ENCODE measurements around the gene LRRC49.

The LRRC49 gene, protein sequence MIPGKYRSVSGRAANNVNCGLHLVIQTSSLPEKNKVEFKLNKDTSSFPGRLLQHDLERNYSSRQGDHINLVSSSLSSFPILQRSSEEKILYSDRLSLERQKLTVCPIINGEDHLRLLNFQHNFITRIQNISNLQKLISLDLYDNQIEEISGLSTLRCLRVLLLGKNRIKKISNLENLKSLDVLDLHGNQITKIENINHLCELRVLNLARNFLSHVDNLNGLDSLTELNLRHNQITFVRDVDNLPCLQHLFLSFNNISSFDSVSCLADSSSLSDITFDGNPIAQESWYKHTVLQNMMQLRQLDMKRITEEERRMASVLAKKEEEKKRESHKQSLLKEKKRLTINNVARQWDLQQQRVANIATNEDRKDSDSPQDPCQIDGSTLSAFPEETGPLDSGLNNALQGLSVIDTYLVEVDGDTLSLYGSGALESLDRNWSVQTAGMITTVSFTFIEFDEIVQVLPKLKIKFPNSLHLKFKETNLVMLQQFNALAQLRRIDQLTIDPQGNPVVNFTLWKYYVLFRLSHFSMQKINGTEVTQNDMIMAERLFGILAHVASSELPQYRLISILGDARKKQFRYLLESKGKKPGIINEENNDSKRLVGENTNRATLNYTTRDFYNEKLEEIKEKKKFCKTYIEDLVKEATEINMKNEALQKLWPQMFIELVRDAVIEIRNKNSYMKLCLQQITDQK

DNA sequence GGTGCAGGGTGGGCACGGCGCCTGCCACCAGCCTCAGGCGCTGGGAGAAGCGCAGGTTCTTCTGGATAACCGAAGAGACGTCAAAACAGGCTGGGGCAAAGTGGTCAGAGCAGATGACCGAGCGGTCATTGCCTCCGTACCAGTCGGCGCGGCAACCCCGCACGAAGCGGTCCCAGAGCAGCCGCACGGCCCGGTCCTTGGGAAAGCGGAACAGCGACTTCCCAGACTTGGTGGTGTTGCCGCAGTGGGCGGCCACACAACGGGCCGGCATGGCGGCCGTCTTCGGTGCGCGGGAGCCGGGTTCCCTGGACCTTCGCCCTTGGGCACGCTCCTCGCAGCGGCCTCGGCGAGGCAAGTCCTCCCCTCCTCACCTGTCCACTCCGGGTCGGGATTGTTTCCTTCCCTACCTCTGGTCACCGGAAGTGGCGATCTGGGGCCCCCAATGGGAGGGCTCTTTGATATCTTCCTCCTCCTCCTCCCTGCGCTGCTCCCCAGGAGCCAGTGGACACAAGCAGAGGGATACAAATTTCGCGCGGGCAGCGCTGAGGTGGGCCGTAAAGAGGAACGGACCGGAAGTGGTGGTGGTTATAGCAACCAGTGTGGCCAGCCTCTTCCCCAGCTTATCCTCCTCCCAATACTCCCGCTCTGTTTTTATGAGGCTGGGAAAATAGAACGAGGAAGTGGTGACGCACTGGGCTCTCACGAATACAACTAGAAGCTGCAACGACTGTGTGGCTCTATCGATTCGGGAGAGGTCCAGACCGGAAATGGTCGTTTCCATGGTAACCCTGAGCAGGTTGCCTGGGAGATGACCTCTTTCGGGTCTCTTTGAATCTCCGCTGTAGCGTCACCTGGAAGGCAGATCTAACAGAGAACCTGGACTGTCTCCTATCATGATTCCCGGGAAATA is at the start of gene LRRC49, which contains the start of gene THAP10:
Gene LRRC49, plus strand, starts transcription at position 825 of the 910 bp plus-strand sequence. Its CDS starts 69 bp downstream, at position 894.
Gene THAP10, minus strand, starts transcription at position 432 of the 910 bp plus-strand sequence. Its CDS starts 161 bp downstream, at position 271.
- Histone ChIP-seq H3K4me1 (ENCODE audit: insufficient read depth, low read length) (no peaks in the 10 kb centered on the region), H3K9ac (ENCODE audit: low read depth, low read length) (peak within 1 kb of the TSS; percentile 94)

GRCh38 chr15:70845602-70846360 is 46.8 kb upstream of the LRRC49 start:
- Histone ChIP-seq H3K9me3 (ENCODE audit: control insufficient read depth, insufficient read depth, low read length) (no peaks in the 10 kb centered on the region), H3K9ac (ENCODE audit: low read depth, low read length) (no peak overlapping the region), H3K4me1 (ENCODE audit: insufficient read depth, low read length) (no peaks in the 10 kb centered on the region), H3K36me3 (ENCODE audit: insufficient read depth, low read length) (no peaks in the 10 kb centered on the region)

More for the DNA sequence above, at the start of gene LRRC49, which contains the start of gene THAP10:
- Histone ChIP-seq H3K9me3 (ENCODE audit: control insufficient read depth, insufficient read depth, low read length) (no peaks in the 10 kb centered on the region), H3K36me3 (ENCODE audit: insufficient read depth, low read length) (no peaks in the 10 kb centered on the region)

DNA sequence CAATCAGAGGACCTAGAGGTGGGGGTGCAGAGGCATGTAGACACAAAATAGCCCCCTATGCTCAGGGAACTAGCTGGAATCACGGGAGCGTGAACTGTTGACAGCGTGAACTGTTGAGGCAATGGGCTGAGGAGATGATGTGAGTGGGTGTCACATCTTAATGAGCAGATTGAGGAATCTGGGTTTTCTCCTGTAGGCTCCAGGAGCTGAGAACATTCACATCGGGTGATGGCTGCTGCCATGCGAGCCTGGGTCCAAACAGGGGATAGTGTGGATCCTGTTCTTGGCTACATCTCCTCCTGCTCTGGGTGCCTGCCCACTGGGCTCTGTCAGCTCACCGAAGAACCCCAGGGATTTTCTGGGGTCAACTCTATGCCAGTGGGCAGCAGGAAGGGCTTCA is 40.7 kb upstream of the LRRC49 start:
- Histone ChIP-seq H3K36me3 (ENCODE audit: insufficient read depth, low read length) (no peaks in the 10 kb centered on the region), H3K9me3 (ENCODE audit: control insufficient read depth, insufficient read depth, low read length) (no peaks in the 10 kb centered on the region), H3K9ac (ENCODE audit: low read depth, low read length) (no peak overlapping the region), H3K4me1 (ENCODE audit: insufficient read depth, low read length) (peaks cover 8% of the 10 kb centered on the region)

- peaks cover 8% of the 10 kb centered on the region for H3K4me1 ChIP-seq (ENCODE audit: insufficient read depth, low read length)
- H3K36me3 ChIP-seq (ENCODE audit: insufficient read depth, low read length), result no peaks in the 10 kb centered on the region
- H3K9me3 ChIP-seq (ENCODE audit: control insufficient read depth, insufficient read depth, low read length), result no peaks in the 10 kb centered on the region
- peak overlapping the region; percentile 77 for H3K9ac ChIP-seq (ENCODE audit: low read depth, low read length)
These were observed 39.9 kb upstream of the LRRC49 start for GRCh38 chr15:70852501-70853317.

DNA sequence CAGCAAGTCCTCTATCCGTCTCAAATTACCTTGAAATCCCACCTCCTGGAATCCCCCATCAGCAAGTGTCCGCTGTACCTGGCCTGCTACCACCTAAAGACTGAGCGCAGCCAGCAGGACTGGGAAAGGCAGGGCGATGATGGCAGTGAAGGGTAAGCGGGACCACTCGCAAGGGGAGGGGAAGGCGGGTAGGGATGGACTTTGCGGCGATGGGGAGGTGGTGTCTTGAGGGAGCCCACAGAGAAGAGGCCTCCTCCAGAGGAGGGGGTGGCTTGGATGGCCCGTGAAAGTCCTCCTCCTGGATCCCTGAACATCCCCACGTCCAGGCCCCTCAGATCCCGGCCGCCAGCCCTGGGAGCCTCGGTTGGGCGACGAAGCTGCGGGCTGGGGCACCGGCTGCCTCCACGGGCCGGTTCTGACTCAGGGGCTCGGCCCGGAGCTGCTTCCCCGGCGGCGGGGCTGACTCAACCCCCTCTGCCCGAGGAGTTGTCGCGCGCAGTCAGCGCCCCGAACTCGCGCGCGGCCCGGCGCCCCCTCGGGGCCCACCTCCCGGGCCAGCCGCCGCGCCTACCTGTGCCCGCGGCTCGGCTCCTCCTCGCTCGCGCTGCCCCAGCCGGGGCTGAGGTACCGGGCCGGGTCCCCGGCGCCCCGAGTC is 39.2 kb upstream of the LRRC49 start:
- Histone ChIP-seq H3K4me1 (ENCODE audit: insufficient read depth, low read length) (peaks cover 8% of the 10 kb centered on the region), H3K36me3 (ENCODE audit: insufficient read depth, low read length) (no peaks in the 10 kb centered on the region), H3K9ac (ENCODE audit: low read depth, low read length) (peak overlapping the region; percentile 77), H3K9me3 (ENCODE audit: control insufficient read depth, insufficient read depth, low read length) (no peaks in the 10 kb centered on the region)

DNA sequence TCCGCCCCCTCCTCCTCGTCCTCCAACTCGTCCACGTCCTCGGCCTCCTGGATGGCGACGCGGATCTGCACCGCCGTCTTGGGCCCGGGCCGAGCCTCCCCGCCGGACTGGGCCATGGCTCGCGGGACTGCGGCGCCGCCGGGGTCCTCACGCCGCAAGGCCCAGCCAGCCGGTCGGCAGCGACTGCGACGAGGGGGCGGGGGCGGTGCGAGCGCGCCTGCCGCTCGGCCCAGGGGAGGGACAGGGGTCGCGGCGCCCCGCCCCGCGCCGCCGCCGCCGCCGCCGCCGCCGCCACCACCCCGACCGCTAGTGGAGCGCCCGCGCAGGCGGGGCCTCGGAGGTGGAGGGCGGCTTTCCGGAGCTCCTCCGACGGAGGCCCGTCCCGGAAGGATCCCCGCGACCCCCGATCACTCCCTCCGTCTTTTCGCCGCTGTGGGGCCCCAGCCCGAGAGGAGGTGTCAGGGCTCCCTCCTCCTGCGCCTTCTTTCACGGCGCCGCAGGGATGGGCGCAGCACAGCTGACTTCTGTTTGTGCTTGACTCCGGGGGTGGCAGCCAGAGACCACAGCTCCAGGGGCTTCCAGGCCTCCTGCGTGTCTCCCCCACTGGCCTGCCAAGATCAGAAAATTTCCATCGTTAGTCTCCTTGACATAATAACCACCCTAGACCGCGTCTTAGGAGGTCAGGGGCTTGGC is 38.5 kb upstream of the LRRC49 start, which contains the start of gene LARP6:
Gene LARP6, minus strand, starts transcription at position 185 of the 693 bp plus-strand sequence. Its CDS starts 69 bp downstream, at position 116.
- Histone ChIP-seq H3K9me3 (ENCODE audit: control insufficient read depth, insufficient read depth, low read length) (no peaks in the 10 kb centered on the region), H3K4me1 (ENCODE audit: insufficient read depth, low read length) (peaks cover 8% of the 10 kb centered on the region), H3K9ac (ENCODE audit: low read depth, low read length) (peak within 1 kb of the TSS; percentile 77), H3K36me3 (ENCODE audit: insufficient read depth, low read length) (no peaks in the 10 kb centered on the region)

DNA sequence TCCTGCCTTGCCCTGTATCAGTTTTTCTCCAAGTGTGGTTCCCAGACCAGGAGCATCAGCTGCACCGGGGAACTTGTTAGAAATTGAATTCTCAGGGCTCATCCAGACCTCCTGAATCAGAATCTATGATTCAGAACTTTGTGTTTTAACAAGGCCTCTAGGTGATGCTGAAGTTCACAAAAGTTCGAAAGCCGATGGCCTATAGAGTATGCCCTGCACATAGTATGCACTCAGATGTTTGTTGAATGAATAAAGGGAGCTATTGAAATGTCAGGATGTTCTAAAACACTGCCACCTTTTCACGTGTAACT is 38.0 kb upstream of the LRRC49 start:
- Histone ChIP-seq H3K9me3 (ENCODE audit: control insufficient read depth, insufficient read depth, low read length) (no peaks in the 10 kb centered on the region), H3K36me3 (ENCODE audit: insufficient read depth, low read length) (no peaks in the 10 kb centered on the region), H3K4me1 (ENCODE audit: insufficient read depth, low read length) (peaks cover 8% of the 10 kb centered on the region), H3K9ac (ENCODE audit: low read depth, low read length) (peak overlapping the region; percentile 76)

GRCh38 chr15:70855764-70856163 is 36.9 kb upstream of the LRRC49 start:
- H3K4me1 ChIP-seq (ENCODE audit: insufficient read depth, low read length), result peaks cover 8% of the 10 kb centered on the region
- no peak overlapping the region for H3K9ac ChIP-seq (ENCODE audit: low read depth, low read length)
- no peaks in the 10 kb centered on the region for H3K36me3 ChIP-seq (ENCODE audit: insufficient read depth, low read length)
- H3K9me3 ChIP-seq (ENCODE audit: control insufficient read depth, insufficient read depth, low read length), result no peaks in the 10 kb centered on the region

GRCh38 chr15:70856177-70856883 is 36.3 kb upstream of the LRRC49 start:
- no peak overlapping the region for H3K9ac ChIP-seq (ENCODE audit: low read depth, low read length)
- H3K36me3 ChIP-seq (ENCODE audit: insufficient read depth, low read length), result no peaks in the 10 kb centered on the region
- peaks cover 8% of the 10 kb centered on the region for H3K4me1 ChIP-seq (ENCODE audit: insufficient read depth, low read length)
- no peaks in the 10 kb centered on the region for H3K9me3 ChIP-seq (ENCODE audit: control insufficient read depth, insufficient read depth, low read length)

DNA sequence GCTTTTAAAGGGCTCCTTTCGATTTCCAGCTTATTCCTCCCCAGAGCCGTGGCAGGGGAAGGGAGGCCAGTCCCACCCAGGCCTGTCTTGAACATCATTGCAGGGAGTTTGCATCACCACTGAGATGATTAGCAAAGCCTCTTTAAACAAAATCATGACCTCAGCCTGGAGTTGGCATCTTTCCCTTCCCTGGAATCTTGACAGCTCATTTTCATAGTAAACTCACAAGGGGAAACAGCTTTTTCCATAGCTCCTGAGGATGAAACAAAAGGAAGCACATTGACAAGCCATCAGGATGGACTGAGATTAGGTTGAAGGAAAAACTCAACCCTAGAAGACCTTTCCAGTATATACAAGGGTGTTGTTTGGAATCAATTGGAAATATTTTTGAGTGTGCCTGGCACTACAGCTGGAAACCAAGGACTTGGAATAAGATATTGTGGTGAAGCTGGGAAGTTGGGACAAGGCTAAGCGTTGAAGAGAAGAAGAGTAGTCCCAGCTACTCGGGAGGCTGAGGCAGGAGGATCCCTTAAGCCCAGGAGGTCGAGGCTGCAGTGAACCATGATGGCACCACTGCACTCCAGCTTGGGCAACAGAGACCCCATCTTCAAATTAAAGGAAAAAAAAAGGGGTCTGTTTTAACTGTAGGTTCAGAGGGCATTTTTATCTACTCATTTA is 35.6 kb upstream of the LRRC49 start:
- Histone ChIP-seq H3K4me1 (ENCODE audit: insufficient read depth, low read length) (peaks cover 8% of the 10 kb centered on the region), H3K9ac (ENCODE audit: low read depth, low read length) (no peak overlapping the region)

GRCh38 chr15:70857562-70858285 is 34.9 kb upstream of the LRRC49 start:
- Histone ChIP-seq H3K9ac (ENCODE audit: low read depth, low read length) (no peak overlapping the region), H3K9me3 (ENCODE audit: control insufficient read depth, insufficient read depth, low read length) (no peaks in the 10 kb centered on the region), H3K36me3 (ENCODE audit: insufficient read depth, low read length) (no peaks in the 10 kb centered on the region), H3K4me1 (ENCODE audit: insufficient read depth, low read length) (peaks cover 2% of the 10 kb centered on the region)

More for the DNA sequence above, 35.6 kb upstream of the LRRC49 start:
- H3K36me3 ChIP-seq (ENCODE audit: insufficient read depth, low read length), result no peaks in the 10 kb centered on the region
- H3K9me3 ChIP-seq (ENCODE audit: control insufficient read depth, insufficient read depth, low read length), result no peaks in the 10 kb centered on the region

Measured in ES-I3 (cell line).